GM18499 (cell line): ENCODE measurements around the gene SAMD1.
"Not testable (repeated sequence)": the region's sequence is repeated elsewhere in the genome, so short reads cannot be mapped to it uniquely, and the experiment has no call there.

ENCODE experiments used
- ATAC-seq: cut with Tn5 transposase; IDR thresholded peaks from one replicate; pipeline ENCODE4 v1.9.1; 2021; ENCODE audit warnings: moderate number of reproducible peaks; ENCODE audit not compliant: insufficient read depth, unreplicated experiment

Gene SAMD1

GRCh38 chr19:14062558-14062855 is 28.0 kb downstream of the SAMD1 start:
- ATAC-seq, result no peak

- no peak for ATAC-seq
These were observed 28.6 kb downstream of the SAMD1 start, which contains the start of gene PALM3 for GRCh38 chr19:14061751-14062557. Gene PALM3 (minus strand): TSS chr19:14062076. CDS start chr19:14061980, 96 bp downstream.

GRCh38 chr19:14061081-14061749 is 29.3 kb downstream of the SAMD1 start:
- ATAC-seq, result no peak

DNA sequence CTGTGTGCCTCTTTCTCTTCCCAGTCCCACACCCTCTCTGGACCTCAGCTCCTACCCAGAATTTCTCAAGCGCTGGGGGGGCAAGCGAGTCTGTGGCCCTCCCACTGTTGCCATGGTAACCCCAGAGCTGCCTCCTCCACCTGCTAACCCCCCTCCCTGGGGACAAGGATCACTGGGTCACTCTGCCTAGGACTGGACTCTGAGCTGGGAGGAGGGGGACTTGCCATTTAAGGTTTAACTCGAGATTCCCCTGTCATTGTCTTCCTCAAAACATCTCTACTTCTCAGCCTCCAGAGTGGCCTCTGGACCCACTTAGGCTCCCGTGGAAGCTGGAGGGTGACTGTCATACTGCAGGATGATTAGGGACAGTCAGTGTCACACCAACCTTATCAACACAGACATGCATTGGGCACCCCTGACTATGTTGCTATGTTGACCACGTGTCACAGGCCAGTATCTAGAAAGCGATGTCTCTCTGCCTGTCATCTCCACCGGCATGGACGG is 30.8 kb downstream of the SAMD1 start:
- no peak for ATAC-seq

- no peak for ATAC-seq
These were observed 31.5 kb downstream of the SAMD1 start for GRCh38 chr19:14059093-14059480.

GRCh38 chr19:14058182-14059092 is 32.1 kb downstream of the SAMD1 start:
- ATAC-seq, result no peak

- ATAC-seq, result no peak
These were observed 33.7 kb downstream of the SAMD1 start for GRCh38 chr19:14056741-14057356.

DNA sequence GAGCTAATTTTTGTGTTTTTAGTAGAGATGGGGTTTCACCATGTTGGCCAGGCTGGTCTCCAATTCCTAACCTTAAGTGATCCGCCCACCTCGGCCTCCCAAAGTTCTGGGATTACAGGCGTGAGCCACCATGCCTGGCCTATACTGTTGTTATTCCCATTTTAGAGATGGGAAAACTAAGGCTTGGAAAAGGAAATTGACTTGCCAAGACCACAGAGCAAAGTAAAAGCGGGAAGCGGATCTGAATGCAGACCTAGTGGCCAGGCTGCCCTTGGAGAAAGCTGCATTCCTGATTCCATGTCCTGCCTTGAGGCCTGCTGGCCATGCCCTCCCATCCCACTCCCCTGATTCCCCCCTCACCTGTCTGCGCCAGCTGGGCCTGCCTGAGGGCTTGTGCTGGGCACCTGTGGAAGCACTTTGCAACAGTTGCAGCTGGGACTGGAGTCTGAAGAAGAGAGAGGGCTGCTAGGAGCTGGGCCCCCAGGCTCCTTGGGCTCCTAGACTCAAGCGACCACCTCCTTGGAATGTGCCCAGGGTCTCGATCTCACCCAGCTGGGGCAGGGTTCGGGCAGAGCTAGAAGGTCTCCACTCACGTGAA is 34.4 kb downstream of the SAMD1 start:
- no peak for ATAC-seq

DNA sequence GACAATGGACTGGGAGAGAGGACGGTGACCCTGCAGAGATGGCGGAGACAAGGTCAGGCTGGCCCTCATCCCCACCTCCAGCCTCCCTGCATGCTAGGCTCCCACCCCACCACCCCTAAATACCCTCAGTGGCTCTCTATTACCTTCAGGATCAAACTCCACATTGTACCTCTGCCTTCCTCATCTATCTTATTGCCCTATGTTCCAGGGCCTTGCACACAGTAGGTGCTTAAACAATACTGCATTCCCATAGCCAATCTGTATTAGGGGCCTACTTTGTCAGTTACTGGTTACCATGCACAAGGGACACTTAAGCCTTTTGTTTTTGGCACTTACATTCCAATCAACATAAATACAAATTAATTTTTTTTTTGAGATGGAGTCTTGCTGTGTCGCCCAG is 35.2 kb downstream of the SAMD1 start:
- no peak for ATAC-seq

DNA sequence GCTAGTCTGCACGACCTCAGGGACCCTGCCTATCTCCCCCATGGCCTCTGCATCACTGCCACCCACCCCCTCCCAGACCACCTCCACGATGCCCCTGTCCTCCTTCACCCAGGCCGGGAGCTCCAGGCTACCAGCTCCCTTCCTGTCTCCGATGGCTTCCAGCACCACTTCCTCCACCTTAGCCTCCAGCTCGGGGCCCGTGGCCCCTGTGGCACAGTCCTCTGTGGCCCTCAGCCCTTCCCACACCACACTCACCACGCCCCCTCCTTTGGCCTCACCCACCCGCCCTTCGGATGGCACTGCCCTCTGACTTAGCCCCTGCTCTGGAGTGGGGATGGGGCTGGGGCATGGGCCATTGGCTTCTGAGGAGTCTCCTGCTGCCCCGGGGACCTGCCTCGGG is 35.8 kb downstream of the SAMD1 start:
- no peak for ATAC-seq

DNA sequence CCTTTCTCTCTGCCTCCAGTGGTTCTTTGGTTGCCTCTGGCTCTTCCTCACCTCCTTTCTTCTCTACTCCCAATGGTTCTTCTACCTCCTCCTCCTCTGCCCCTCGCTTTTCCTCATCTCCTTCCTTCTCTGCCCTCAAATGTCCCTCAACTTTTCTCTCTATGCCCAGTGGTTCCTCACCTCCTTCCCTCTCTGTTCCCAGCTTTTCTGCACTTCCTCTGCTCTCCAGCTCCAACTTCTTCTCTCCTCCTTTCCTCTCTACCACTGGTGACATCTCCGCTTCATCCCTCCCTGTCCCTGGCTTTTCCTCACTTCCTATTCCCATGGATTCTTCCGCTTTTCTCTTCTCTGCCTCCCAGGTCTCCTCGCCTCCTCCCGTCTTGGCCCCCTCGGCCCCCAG is 36.5 kb downstream of the SAMD1 start:
- no peak for ATAC-seq

DNA sequence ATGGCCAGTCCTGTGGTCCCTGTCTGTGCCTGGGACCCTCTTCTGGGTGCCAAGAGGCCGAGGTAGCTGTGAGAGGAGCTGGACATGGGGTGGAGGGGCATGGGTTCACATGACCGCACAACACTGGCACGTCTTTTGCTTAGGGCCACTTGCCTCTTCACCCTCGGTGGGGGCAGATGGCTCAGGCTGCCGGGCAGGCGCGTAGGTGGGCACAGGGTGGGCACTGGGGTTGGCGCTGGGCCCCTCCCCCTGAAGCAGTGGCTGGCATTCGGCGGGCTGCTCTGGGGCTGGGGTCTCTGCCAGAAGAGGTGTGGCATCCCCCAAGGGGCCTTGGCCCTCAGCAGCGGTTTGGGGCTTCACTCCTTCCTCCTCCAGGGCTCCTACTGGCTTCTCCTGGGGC is 37.1 kb downstream of the SAMD1 start:
- ATAC-seq, result no peak

GRCh38 chr19:14053032-14053431 is 37.5 kb downstream of the SAMD1 start:
- no peak for ATAC-seq

- no peak for ATAC-seq
These were observed 38.1 kb downstream of the SAMD1 start for GRCh38 chr19:14052470-14052869.

DNA sequence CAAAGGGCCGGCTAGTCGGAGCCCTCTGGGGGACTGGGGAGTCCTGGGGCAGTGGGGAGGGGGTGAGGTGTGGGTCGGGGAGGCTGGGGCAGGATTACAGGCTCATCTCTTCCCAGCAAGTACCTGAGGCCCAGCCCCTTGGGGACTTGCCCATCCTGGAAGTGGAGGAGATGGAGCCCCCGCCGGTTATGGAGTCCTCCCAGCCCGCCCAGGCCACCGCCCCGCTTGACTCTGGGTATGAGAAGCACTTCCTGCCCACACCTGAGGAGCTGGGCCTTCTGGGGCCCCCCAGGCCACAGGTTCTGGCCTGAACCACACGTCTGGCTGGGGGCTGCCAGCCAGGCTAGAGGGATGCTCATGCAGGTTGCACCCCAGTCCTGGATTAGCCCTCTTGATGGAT is 38.6 kb downstream of the SAMD1 start:
- no peak for ATAC-seq

DNA sequence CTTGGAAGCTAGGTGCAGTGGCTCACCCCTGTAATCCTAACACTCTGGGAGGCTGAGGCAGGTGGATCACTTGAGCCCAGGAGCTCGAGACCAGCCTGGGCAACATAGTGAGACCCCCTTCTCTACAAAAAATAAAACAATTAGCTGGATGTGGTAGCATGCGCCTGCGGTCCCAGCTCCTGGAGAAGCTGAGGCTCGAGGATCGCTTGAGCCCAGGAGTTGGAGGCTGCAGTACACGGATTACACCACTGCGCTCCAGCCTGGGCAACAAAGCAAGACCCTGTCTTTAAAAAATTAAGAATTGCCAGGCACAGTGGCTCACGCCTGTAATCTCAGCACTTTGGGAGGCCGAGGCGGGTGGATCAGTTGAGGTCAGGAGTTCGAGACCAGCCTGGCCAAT is 39.6 kb downstream of the SAMD1 start:
- ATAC-seq, result not testable (repeated sequence)

DNA sequence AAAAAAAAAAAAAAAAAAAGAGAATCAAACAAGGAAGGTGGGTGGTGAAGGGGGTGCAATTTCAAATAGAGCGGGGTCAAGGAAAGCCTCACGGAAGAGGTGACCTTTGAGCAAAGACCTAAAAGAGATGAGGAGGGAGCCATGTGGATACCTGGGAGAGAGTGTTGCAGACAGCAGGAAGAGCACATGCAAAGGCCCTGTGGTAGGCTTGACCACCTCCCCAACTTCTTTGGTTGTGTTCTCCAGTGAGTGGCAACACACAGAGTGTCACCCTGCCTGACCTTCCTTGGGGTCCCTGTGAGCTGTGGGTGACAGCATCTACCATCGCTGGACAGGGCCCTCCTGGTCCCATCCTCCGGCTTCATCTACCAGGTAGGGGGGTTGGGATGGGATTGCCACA is 40.0 kb downstream of the SAMD1 start:
- no peak for ATAC-seq

DNA sequence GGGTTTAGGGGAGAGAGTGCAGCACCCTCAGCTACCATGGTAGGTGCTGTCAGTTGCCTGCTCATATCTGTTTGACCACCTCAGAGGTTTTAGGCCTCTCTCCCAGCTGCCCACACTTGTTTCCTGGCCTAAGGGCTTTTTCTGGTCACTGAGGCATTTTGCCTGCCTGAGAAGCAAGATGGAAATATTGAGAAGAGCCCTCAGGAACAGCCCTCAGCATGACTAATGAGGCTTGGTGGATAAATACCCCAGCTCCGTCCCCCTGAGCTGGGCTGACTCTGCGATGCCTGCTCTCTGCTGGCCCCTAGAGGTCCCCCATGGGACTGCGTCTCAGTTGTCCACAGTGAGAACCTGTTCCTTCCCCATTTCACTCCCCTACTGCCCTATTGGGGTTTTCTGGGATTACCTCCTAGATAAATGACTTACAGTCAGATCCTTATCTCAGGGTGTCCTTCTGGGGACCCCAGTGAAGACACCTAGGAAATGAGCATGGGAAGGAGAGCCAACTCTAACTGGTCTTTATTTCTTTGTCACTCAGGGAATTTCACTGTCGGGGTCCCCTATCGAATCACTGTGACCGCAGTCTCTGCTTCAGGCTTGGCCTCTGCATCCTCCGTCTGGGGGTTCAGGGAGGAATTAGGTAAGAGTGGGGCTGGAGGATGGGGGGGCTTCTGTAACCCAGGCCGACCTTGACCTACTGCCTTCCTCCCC is 42.0 kb downstream of the SAMD1 start:
- no peak for ATAC-seq

DNA sequence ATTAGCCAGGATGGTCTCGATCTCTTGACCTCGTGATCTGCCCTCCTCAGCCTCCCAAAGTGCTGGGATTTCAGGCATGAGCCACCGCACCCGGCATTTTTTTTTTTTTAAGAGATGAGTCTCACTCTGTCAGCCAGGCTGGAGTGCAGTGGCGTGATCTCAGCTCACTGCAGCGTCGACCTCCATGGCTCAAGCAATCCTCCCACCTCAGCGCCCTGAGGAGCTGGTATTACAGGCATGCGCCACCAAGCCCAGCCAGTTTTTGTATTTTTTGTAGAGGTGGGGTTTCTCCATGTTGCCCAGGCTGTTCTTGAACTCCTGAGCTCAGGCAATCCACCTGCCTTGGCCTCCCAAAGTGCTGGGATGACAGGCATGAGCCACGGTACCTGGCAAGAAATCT is 42.7 kb downstream of the SAMD1 start:
- ATAC-seq, result not testable (repeated sequence)
